Activated CD4-positive, alpha-beta T cell treated with anti-CD3 and anti-CD28 coated beads, Interleukin-2, amount 10 ng/mL, durations not matched to agents 7 days and 5 days (primary cell): ENCODE measurements around the gene PUS10. TPM values are rescaled to one million over a fixed set of nuclear protein-coding genes. Genes with fewer than 3 reads are reported as not detected.

ENCODE experiments used
- CTCF ChIA-PET: fragments of 350-600 bp; sonication (Branson Sonifier 250); formaldehyde crosslinking; loops from one replicate; lab custom pipeline; 2021; ENCODE audit warnings: antibody characterized with exemption; lab: Charles Lee
- POLR2A ChIA-PET: fragments of 350-600 bp; sonication (Branson Sonifier 250); formaldehyde crosslinking; loops from one replicate; lab custom pipeline; 2021; ENCODE audit warnings: antibody characterized with exemption; lab: Charles Lee
- DNase-seq: peaks from one replicate; pipeline ENCODE4 v3.0.0-alpha.2; 2020
- H3K27ac Mint-ChIP-seq: one replicate; pipeline ENCODE4 v1.8.0; 2021; ENCODE audit warnings: mild to moderate bottlenecking, moderate library complexity, mixed read lengths
- H3K27me3 Mint-ChIP-seq: one replicate; pipeline ENCODE4 v1.8.0; 2021; ENCODE audit warnings: mixed read lengths
- H3K36me3 Mint-ChIP-seq: one replicate; pipeline ENCODE4 v1.8.0; 2021; ENCODE audit warnings: low read depth, mixed read lengths
- H3K4me1 Mint-ChIP-seq: one replicate; pipeline ENCODE4 v1.8.0; 2021; ENCODE audit warnings: mixed read lengths
- H3K4me3 Mint-ChIP-seq: one replicate; pipeline ENCODE4 v1.8.0; 2021; ENCODE audit warnings: mild to moderate bottlenecking, moderate library complexity, mixed read lengths
- H3K9me3 Mint-ChIP-seq: one replicate; pipeline ENCODE4 v1.8.0; 2021; ENCODE audit warnings: mixed read lengths
- total RNA-seq, 2 experiments: library from RNA; stranded (reverse); gene quantifications; one replicate each; pipeline ENCODE4 v1.2.3, GENCODE V29; 2021

Gene PUS10
- total RNA-seq, 2 experiments from 2014 or later = 5.7 to 8.8 TPM

DNA sequence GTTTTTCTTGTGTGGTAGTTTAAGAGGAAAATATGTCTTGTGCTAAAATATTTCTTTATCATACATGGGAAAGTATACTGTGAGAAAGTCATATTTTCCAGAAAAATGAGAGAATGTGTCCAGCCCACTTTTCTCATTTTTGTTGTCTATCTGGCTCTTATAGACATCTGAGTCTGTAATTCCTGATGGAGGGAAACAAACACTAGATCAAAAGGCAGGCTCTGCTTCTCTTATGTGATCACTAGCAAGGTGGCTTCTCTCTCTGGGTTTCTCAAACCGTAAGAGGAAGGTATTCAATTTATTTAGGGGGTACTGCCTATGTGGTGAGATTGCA lies 40.5 kb downstream of the PUS10 start:
- POLR2A ChIA-PET = interaction anchor here (0.7 kb wide), 1 partner anchor 10 kb away, joined by 3 read pairs; no protein-coding TSS in a partner anchor
- H3K4me1 Mint-ChIP-seq = peaks cover 35% of the 10 kb centered on the region
- DNase-seq = no peak
- H3K4me3 Mint-ChIP-seq = no peak overlapping the region
- H3K27ac Mint-ChIP-seq = no peak overlapping the region
- H3K27me3 Mint-ChIP-seq = no peaks in the 10 kb centered on the region
- H3K36me3 Mint-ChIP-seq = peaks cover 11% of the 10 kb centered on the region
- CTCF ChIA-PET = interaction anchor here (1.0 to 2.5 kb wide), 3 partner anchors 13 to 26 kb away, joined by 3 to 13 read pairs (median 4); no protein-coding TSS in a partner anchor
- no peaks in the 10 kb centered on the region for H3K9me3 Mint-ChIP-seq

DNA sequence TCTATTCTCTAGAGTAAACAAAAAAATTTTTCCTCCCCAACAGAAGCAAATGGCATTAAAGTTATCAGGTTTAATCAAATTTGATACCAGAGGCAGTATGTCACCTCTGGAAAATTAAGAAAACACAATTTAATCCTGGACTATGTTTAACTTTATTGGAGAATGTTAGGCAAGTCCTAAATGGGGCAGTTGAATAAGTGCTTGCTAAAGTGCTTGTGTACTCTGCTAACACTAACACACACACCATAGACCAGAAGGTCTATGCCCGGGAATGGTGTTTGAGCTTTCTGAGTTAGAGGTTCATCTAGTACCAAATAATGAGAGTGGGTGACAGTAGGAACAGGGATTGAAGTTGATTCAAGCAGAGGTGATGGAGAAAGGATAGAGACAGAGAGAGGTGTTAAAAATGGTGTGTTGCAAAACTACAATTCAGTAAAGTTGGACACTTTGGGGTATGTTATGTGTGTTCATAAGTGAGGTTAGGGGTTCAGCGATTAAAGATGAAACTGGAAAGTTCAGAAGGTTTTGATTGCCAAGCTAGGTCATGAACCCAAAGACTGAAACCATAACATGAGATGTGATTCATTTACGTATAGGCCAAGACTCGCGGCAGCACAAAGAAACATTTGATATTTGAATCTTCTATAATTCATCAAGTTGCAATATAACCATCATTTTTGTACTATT lies 41.0 kb downstream of the PUS10 start:
- Mint-ChIP-seq H3K4me3 (no peak overlapping the region), H3K27me3 (no peaks in the 10 kb centered on the region), H3K9me3 (no peaks in the 10 kb centered on the region), H3K27ac (peak overlapping the region; percentile 43), H3K4me1 (peaks cover 37% of the 10 kb centered on the region), H3K36me3 (peaks cover 11% of the 10 kb centered on the region)
- ChIA-PET CTCF (interaction anchor here (1.0 to 2.5 kb wide), 3 partner anchors 12 to 26 kb away, joined by 3 to 13 read pairs (median 4); no protein-coding TSS in a partner anchor), POLR2A (interaction anchor here (0.7 kb wide), 1 partner anchor 11 kb away, joined by 3 read pairs; no protein-coding TSS in a partner anchor)
- DNase-seq = no peak

DNA sequence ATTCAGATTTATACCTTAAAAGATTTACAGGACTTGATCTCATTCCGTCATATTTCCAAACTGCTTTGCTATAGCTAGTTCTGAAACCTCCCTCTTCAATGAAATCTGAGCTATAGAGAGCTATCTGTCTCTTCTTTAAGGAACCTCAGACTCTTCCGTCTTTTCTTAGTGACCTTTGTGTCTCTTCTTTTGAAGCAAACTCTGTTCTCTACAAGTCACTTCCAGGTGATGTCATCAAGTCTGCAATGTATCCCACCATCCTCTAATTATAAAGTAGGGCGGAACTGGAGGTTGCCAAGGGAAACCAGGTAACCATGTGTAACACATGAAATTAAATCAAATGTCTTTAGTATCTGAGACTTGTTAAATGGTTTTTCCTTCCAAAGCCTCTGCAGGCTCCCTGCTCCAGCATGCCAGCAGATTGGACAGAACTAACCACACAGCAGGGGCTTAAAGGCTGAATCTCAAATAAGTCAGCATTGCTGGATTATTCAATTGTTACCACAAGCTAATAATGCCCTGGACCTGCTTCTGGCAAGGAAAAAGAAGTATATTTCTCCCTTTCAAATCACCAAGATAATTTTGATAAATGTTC lies 41.7 kb downstream of the PUS10 start:
- no peak overlapping the region for H3K27ac Mint-ChIP-seq
- POLR2A ChIA-PET = interaction anchor here (0.6 kb wide), 1 partner anchor 13 kb away, joined by 6 read pairs; no protein-coding TSS in a partner anchor
- H3K9me3 Mint-ChIP-seq = no peaks in the 10 kb centered on the region
- H3K4me1 Mint-ChIP-seq = peaks cover 39% of the 10 kb centered on the region
- no peak for DNase-seq
- no peak overlapping the region for H3K4me3 Mint-ChIP-seq
- CTCF ChIA-PET = interaction anchor here (1.8 to 2.5 kb wide), 2 partner anchors 11 to 16 kb away, joined by 4 to 13 read pairs; no protein-coding TSS in a partner anchor
- peaks cover 11% of the 10 kb centered on the region for H3K36me3 Mint-ChIP-seq
- H3K27me3 Mint-ChIP-seq = no peaks in the 10 kb centered on the region

DNA sequence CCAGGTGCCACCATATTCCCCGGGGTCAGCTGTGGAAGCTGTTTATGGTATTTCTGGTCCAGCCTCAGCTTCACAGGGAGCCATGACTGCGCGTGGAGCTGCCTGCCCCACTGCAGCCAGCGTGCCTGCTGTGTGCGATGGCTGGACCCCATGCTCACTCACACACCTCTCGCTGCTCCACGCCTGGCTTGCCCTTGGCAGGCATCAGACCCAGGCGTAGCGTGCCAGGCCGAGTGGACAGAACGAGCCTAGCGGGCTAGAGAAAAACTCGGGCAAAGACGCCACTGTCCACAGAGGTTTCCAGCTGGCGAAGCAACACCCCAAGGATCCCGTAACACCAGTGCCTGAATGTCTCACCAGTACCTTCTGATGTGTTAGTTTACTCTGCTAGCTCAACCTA lies 43.4 kb downstream of the PUS10 start:
- peaks cover 34% of the 10 kb centered on the region for H3K4me1 Mint-ChIP-seq

DNA sequence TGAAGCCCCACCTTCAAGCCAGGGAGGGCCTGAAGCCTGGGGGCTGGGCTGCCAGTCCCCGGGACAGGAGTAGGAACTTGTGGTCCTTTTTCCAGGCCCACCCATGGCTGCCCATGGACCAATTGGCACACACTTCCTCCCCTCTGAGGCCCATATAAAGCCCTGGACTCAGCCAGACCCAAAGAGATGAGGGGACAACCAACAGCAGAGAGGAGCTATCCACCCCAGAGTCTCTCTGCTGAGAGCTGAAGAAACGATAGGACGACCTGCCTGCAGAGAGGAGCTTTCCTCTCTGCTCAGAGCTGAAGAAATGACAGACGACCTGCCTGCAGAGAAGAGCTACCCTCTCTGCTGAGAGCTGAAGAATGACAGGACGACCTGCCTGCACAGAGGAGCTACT lies 44.4 kb downstream of the PUS10 start:
- Mint-ChIP-seq H3K4me3 (no peak overlapping the region), H3K4me1 (peaks cover 34% of the 10 kb centered on the region), H3K9me3 (no peaks in the 10 kb centered on the region), H3K27me3 (no peaks in the 10 kb centered on the region), H3K27ac (no peak overlapping the region), H3K36me3 (peaks cover 11% of the 10 kb centered on the region)
- CTCF ChIA-PET = interaction anchor here (1.0 to 1.3 kb wide), 4 partner anchors 16 to 26 kb away, joined by 3 to 5 read pairs (median 3); no protein-coding TSS in a partner anchor
- POLR2A ChIA-PET = interaction anchor here (1.1 kb wide), 1 partner anchor 8 kb away, joined by 3 read pairs; no protein-coding TSS in a partner anchor
- DNase-seq = no peak

More for the DNA sequence above, 43.4 kb downstream of the PUS10 start:
- Mint-ChIP-seq H3K27me3 (no peaks in the 10 kb centered on the region), H3K9me3 (no peaks in the 10 kb centered on the region), H3K27ac (no peak overlapping the region), H3K4me3 (no peak overlapping the region), H3K36me3 (peaks cover 11% of the 10 kb centered on the region)
- ChIA-PET CTCF (interaction anchor here (1.0 to 1.3 kb wide), 5 partner anchors 11 to 25 kb away, joined by 3 to 5 read pairs (median 3); no protein-coding TSS in a partner anchor), POLR2A (no interaction called here)
- no peak for DNase-seq

DNA sequence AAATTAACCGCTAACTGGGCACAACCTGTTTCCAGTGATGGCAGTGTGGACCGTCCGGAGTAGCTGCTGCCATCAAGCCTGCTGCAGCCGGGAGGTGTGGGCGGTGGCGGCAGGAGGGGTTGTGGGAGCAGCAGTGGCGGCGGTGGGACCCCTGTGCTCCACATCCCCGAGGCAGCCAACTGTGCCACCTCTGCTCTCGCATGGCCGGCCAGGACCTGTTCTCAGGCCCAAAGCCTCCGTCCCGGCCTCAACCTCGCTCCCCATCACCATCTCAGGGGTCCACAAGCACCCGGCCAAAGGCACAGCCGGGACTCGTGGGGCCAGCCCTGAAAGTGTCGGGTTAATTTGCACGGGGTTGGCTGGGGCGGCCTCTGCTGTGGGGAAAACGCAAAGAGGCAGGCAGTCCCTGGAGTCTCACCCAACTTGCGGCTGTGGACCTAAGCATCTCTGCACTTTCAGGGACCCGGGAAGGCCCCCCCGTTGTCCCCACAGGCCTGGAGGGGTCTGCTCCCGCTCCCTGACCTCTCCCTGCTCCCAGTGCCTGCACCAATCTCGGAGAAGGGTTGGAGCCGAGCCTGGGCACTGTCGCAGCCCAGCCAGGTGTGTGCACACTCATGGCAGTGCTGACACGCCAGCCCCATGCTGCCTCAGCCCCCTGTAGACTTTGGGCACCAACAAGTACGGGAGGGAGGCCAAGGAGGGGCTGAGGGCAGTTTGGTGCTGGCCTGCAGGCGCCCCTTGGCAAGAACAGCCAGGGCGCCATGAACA lies 45.0 kb downstream of the PUS10 start:
- CTCF ChIA-PET = no interaction called here
- Mint-ChIP-seq H3K36me3 (peaks cover 11% of the 10 kb centered on the region), H3K4me3 (no peak overlapping the region), H3K9me3 (no peaks in the 10 kb centered on the region), H3K4me1 (peaks cover 36% of the 10 kb centered on the region), H3K27me3 (no peaks in the 10 kb centered on the region), H3K27ac (no peak overlapping the region)
- POLR2A ChIA-PET = interaction anchor here (1.1 kb wide), 1 partner anchor 8 kb away, joined by 3 read pairs; no protein-coding TSS in a partner anchor
- no peak for DNase-seq

DNA sequence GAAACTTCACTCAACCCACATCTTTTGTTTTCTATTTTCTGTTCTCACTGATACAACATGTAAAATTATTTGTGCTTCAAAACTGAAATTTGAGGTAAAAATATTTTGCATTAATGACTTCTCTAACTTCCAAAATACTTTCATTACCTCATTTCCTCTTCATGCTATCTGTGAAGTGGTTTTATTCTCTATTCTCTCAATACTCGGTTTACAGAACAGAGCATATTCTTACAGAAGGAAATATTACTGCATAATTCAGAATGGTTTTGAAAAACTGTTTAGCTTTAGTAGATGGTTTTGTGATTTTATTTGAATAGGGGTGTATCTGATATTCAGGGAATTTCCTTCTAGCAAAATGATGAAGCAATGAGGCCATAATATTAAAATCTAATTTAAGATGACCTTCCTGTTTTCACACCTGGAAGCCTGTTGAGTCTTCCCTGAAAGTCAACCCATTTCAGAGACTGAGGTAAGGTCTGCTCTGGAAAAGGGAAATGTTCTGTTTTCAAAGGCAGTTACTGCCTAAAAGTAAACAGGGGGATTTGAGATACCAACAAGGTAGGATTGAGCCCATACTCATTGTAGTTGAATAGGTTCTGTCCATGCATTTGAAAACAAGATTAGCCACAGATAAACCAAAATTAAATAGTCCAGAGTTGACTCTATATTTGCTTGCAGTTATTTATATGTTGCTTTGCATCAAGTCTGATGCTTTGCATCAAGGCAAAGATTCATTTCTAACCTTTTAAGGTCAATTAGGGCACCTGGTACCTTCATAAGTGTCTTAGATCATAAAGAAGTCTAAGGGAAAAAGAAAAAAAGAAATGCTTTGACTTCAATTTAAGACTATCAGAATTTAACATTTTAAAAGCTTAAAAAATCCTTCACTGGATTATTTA lies 51.3 kb downstream of the PUS10 start:
- H3K27me3 Mint-ChIP-seq = no peaks in the 10 kb centered on the region
- no peak for DNase-seq

DNA sequence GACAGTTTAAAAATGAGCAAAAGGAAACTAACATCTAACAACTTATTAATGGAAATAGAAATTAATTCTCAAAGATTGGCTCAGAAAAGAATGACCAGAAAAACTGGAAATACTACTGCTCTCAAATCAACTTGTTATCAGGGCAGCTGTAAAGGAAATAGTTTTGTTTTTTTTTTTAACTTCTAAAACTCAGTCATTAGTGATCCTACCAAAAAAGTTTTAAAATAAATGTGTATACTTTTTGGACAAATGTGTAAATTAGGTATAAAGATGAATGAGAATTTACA lies 52.6 kb downstream of the PUS10 start:
- CTCF ChIA-PET = interaction anchor here (2.1 to 4.1 kb wide), 2 partner anchors 9 to 11 kb away, joined by 13 to 21 read pairs; no protein-coding TSS in a partner anchor
- peaks cover 9% of the 10 kb centered on the region for H3K9me3 Mint-ChIP-seq
- no peak for DNase-seq
- H3K27me3 Mint-ChIP-seq = no peaks in the 10 kb centered on the region
- H3K27ac Mint-ChIP-seq = peak overlapping the region; percentile 91
- H3K4me1 Mint-ChIP-seq = peaks cover 37% of the 10 kb centered on the region
- H3K36me3 Mint-ChIP-seq = peaks cover 21% of the 10 kb centered on the region
- no peak overlapping the region for H3K4me3 Mint-ChIP-seq
- POLR2A ChIA-PET = interaction anchor here (0.5 to 0.7 kb wide), 2 partner anchors 8 to 156 kb away, joined by 3 read pairs; no protein-coding TSS in a partner anchor

More for the DNA sequence above, 51.3 kb downstream of the PUS10 start:
- Mint-ChIP-seq H3K36me3 (peaks cover 21% of the 10 kb centered on the region), H3K4me3 (peak overlapping the region; percentile 33), H3K27ac (peak overlapping the region; percentile 69), H3K4me1 (peaks cover 43% of the 10 kb centered on the region), H3K9me3 (peaks cover 9% of the 10 kb centered on the region)
- CTCF ChIA-PET = interaction anchor here (0.6 to 4.1 kb wide), 5 partner anchors 11 to 604 kb away, joined by 3 to 21 read pairs (median 4); no protein-coding TSS in a partner anchor
- POLR2A ChIA-PET = interaction anchor here (0.6 kb wide), 1 partner anchor 80 kb away, joined by 3 read pairs; no protein-coding TSS in a partner anchor

DNA sequence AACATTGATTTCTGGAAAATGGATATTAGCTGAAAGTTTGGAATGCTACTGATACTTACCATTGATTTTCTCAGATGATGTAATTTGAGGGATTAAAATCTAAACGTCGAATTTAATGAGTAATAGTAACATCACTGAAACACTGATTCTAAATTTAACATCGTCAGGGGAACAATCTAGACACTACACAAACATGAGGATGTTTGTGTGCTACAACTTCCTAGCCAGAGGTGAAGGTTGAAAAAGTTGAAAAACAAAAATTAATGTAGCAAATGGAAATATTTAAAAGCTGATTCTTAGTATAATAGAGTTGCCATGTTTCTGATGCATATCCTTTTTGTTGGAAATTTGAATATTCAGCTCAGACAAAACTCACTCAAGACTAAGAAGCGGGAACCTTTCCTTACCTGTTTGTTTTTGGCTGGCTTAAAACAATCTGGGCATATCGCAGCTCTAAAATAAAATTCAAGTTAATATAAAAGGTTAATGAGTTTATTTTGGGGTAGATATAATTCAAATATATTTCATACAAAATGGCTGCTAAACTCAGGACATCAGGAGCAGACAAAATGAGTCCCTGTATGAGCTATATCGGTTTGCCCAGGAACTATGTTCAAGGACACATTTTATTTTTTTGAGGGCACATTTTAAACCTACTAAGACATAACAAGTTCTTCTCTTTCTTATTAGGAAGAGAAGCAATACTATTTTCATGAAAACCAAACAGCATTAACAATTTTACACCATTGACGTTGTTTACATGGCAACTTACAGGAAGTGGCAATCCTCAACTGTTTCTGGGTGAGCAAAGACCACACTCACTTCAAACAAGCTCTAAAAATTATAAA lies 53.2 kb downstream of the PUS10 start:
- Mint-ChIP-seq H3K9me3 (peaks cover 9% of the 10 kb centered on the region), H3K4me1 (peaks cover 37% of the 10 kb centered on the region), H3K27ac (peak overlapping the region; percentile 91), H3K27me3 (no peaks in the 10 kb centered on the region), H3K36me3 (peaks cover 26% of the 10 kb centered on the region), H3K4me3 (no peak overlapping the region)
- ChIA-PET CTCF (interaction anchor here (1.0 to 4.1 kb wide), 3 partner anchors 9 to 150 kb away, joined by 3 to 21 read pairs (median 13); no protein-coding TSS in a partner anchor), POLR2A (interaction anchor here (0.5 to 0.7 kb wide), 2 partner anchors 9 to 156 kb away, joined by 3 read pairs; no protein-coding TSS in a partner anchor)
- DNase-seq = peak; percentile 36

DNA sequence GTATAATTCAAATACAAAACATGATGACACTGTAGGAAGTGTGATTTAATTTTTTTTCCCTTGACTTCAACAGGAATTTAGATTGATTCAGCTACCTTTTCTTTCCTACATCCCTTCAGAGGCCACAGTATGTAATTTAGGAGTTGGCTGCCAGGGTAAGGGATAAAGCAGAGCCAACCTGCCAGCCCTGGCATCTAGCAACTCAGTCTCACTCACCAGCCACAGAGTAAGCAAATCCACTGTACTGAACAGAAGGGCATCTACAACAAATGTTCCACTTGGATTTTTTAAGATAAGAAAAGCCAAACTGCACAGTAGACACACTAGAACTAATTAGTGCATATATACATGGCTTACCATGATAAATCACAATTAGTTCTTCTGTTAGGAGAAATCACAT lies 54.9 kb downstream of the PUS10 start:
- peaks cover 9% of the 10 kb centered on the region for H3K9me3 Mint-ChIP-seq
- ChIA-PET POLR2A (no interaction called here), CTCF (interaction anchor here (1.2 kb wide), 1 partner anchor 19 kb away, joined by 5 read pairs; no protein-coding TSS in a partner anchor)
- no peak overlapping the region for H3K4me3 Mint-ChIP-seq
- H3K36me3 Mint-ChIP-seq = peaks cover 33% of the 10 kb centered on the region
- H3K4me1 Mint-ChIP-seq = peaks cover 36% of the 10 kb centered on the region
- H3K27me3 Mint-ChIP-seq = no peaks in the 10 kb centered on the region
- DNase-seq = no peak
- H3K27ac Mint-ChIP-seq = no peak overlapping the region

DNA sequence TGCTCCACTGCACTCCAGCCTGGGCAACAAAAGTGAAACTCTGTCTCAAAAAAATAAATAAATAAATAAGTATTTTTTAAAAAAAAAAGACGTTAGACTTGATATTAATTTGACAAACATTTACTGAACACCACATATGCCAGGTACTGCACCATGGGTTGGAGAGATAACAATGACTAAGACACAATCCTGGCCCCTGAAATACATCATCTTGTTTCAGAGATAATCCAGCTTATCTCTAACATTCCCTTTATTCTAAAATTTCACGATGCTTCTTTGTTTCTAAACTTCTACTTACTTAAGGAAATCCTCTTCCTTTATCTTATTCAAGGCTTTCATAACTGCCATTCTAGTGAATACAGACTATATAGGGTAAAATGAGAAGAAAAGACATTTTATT lies 55.5 kb downstream of the PUS10 start:
- no peak for DNase-seq
- ChIA-PET CTCF (no interaction called here), POLR2A (no interaction called here)
- peaks cover 33% of the 10 kb centered on the region for H3K36me3 Mint-ChIP-seq
- no peak overlapping the region for H3K4me3 Mint-ChIP-seq
- H3K9me3 Mint-ChIP-seq = peaks cover 9% of the 10 kb centered on the region
- H3K27me3 Mint-ChIP-seq = no peaks in the 10 kb centered on the region
- peaks cover 32% of the 10 kb centered on the region for H3K4me1 Mint-ChIP-seq
- H3K27ac Mint-ChIP-seq = no peak overlapping the region
